Astrocyte of the spinal cord (primary cell): ENCODE results near the gene TIGD3.

Experiments used
- DNase-seq: peaks from one replicate; pipeline ENCODE4 v3.0.0; 2011; ENCODE audit warnings: low read depth, low spot score
- H3K4me3 ChIP-seq: 2 replicates; pipeline ENCODE4 v1.5.1; 2011; ENCODE audit warnings: low read depth, mild to moderate bottlenecking, low read length, moderate library complexity
- CTCF ChIP-seq: IDR thresholded peaks from 2 replicates; pipeline ENCODE4 v1.5.1; 2012; ENCODE audit warnings: low read depth, mild to moderate bottlenecking, low read length, inconsistent platforms
- in situ Hi-C: cut with HindIII; loops from 2 replicates; pipeline ENCODE4 v1.10.0; 2017; ENCODE audit warnings: low sequenced_read_pairs

The TIGD3 gene

GRCh38 chr11:65316227-65317024 is 38.1 kb upstream of the TIGD3 start:
- TF ChIP-seq CTCF = no peak
- peak overlapping the region; percentile 80 for H3K4me3 ChIP-seq
- DNase-seq = peak; percentile 70
- in situ Hi-C loops = no loop called here

GRCh38 chr11:65317025-65317786 is 37.3 kb upstream of the TIGD3 start:
- peak overlapping the region; percentile 80 for H3K4me3 ChIP-seq
- TF ChIP-seq CTCF = no peak
- peak; percentile 72 for DNase-seq
- in situ Hi-C loops = no loop called here

GRCh38 chr11:65320386-65321075 is 34.0 kb upstream of the TIGD3 start:
- no peak overlapping the region for H3K4me3 ChIP-seq
- no peak for TF ChIP-seq CTCF
- in situ Hi-C loops = no loop called here
- no peak for DNase-seq

- in situ Hi-C loops = no loop called here
- TF ChIP-seq CTCF = no peak
- no peak overlapping the region for H3K4me3 ChIP-seq
Measured at GRCh38 chr11:65321076-65321475, 33.5 kb upstream of the TIGD3 start.

GRCh38 chr11:65321828-65322485 is 32.6 kb upstream of the TIGD3 start:
- TF ChIP-seq CTCF = no peak
- in situ Hi-C loops = no loop called here
- no peak for DNase-seq
- no peak overlapping the region for H3K4me3 ChIP-seq

More at GRCh38 chr11:65321076-65321475, 33.5 kb upstream of the TIGD3 start:
- DNase-seq = no peak

- no peak for DNase-seq
- H3K4me3 ChIP-seq = no peak overlapping the region
- no peak for TF ChIP-seq CTCF
- in situ Hi-C loops = no loop called here
Measured at GRCh38 chr11:65323813-65324212, 30.7 kb upstream of the TIGD3 start.
